Ovary (tissue), 9 donors: ENCODE measurements around the gene TEX19. TPM values are rescaled to one million over a fixed set of nuclear protein-coding genes. Genes with fewer than 3 reads are reported as not detected.
"Not testable (repeated sequence)": the region's sequence is repeated elsewhere in the genome, so short reads cannot be mapped to it uniquely, and the experiment has no call there.

Experiments
- DNase-seq, 5 donors: peaks; one replicate each; pipeline ENCODE4 v3.0.0-alpha.2; 2019 to 2020
- H3K27ac ChIP-seq, 2 donors: fragments of 200-600 bp; one replicate each; pipeline versions ENCODE4 v1.5.1 to v1.8.0; 2019 to 2022
- H3K27me3 ChIP-seq: fragments of 200-600 bp; one replicate; pipeline ENCODE4 v1.8.0; 2022
- H3K36me3 ChIP-seq: fragments of 200-600 bp; sonication (generic); one replicate; pipeline ENCODE4 v1.5.1; 2019
- H3K4me1 ChIP-seq: one replicate; pipeline ENCODE4 v1.8.1; 2013; ENCODE audit warnings: mild to moderate bottlenecking, moderate library complexity; ENCODE audit not compliant: insufficient read depth
- H3K4me3 ChIP-seq: fragments of 200-600 bp; sonication (generic); one replicate; pipeline ENCODE4 v1.5.1; 2017
- H3K9me3 ChIP-seq, 2 donors: fragments of 200-600 bp in 1 of 2; sonication (generic) in 1 of 2; one replicate each; pipeline versions ENCODE4 v1.5.1 to v1.8.1; 2013 to 2019; ENCODE audit warnings: mild to moderate bottlenecking in 1 of 2, moderate library complexity in 1 of 2
- CTCF ChIP-seq, 3 donors: fragments of 450-650 bp in 2 of 3; fragments of 200-600 bp in 1 of 3; IDR thresholded peaks; one replicate each; pipeline versions ENCODE4 v1.5.1 to v1.8.0; 2016 to 2022; ENCODE audit warnings: antibody characterized with exemption in 3 of 3, mild to moderate bottlenecking in 1 of 3
- EP300 ChIP-seq: sonication (generic); formaldehyde crosslinking; IDR thresholded peaks from one replicate; pipeline ENCODE4 v1.6.1; 2017; ENCODE audit warnings: antibody characterized with exemption
- POLR2A ChIP-seq: fragments of 450-650 bp; IDR thresholded peaks from one replicate; pipeline ENCODE4 v1.6.1; 2017; ENCODE audit warnings: antibody characterized with exemption, mild to moderate bottlenecking, moderate library complexity
- WGBS, 3 donors: extraction: QIAGEN DNeasy Blood & Tissue Kit in 1 of 3; methylation state at CpG; one replicate each; pipeline versions ENCODE4 v1.1.5 to v1.1.7; 2013 to 2017; 5-methylcytosine and 5-hydroxymethylcytosine counted together
- intact Hi-C, 4 donors: fragments of 100-400 bp; cut with DNase I; formaldehyde crosslinking; loops; one replicate each; pipeline versions ENCODE4 v1.11.0 to v1.15.1; 2022 to 2023
- polyA plus RNA-seq, 2 donors: library from polyadenylated mRNA; stranded (reverse); fragments of 200-250 nt in 1 of 2; fragments of 350-450 nt in 1 of 2; fragmentation: Illumina TruSeq in 1 of 2; extraction: RNeasy Lipid Tissue Mini Kit (QIAGEN cat#74804) in 1 of 2; gene quantifications; one replicate each; pipeline ENCODE4 v1.2.3, GENCODE V29; 2013 to 2014
- total RNA-seq, 7 donors: library from RNA; depleted of rRNA in 2 of 7; stranded (reverse); fragments of >200 nt in 2 of 7; fragmentation: NEBNext Ultra II Directional in 3 of 7; extraction: Animal tissue kit (Norgen Biotek cat#: 25700) in 3 of 7; gene quantifications; one replicate each; pipeline versions ENCODE4 v1.1.0 to v1.2.4, GENCODE V29; 2016 to 2023
- donor health status: DM: no; HTN: no; CAD: no; lungs with moderate emphysema.
- donor health status: DM: no; HTN: no; CAD: no.
- donor health status: Bipolar disorder and iron deficiency.
- donor health status: DM: yes; HTN: yes; CAD: no.
- donor health status: DM: no; HTN: no; CAD: no.
- donor health status: DM: yes; HTN: yes; CAD: no.

Gene TEX19
- total and polyA plus RNA-seq, 9 donors = not detected

- intact Hi-C loops = no loop called here
- Histone ChIP-seq H3K27ac (no peak overlapping the region), H3K9me3 (no peaks in the 10 kb centered on the region), H3K27me3 (peaks cover 6% of the 10 kb centered on the region), H3K4me3 (no peak overlapping the region), H3K4me1 (peaks cover 7% of the 10 kb centered on the region), H3K36me3 (no peaks in the 10 kb centered on the region)
- TF ChIP-seq CTCF (IDR thresholded peaks at IDR 0.05) = no peak
- no peak for TF ChIP-seq EP300
- TF ChIP-seq POLR2A = no peak
- no peak for DNase-seq
- 83 to 85% (median 83%) methylated on average over 35 to 37 of the region's 37 CpGs for WGBS, 3 donors
Measured at GRCh38 chr17:82373731-82374625, 14.9 kb downstream of the TEX19 start.

- TF ChIP-seq CTCF (IDR thresholded peaks at IDR 0.05) = no peak
- TF ChIP-seq EP300 = no peak
- TF ChIP-seq POLR2A = no peak
- peaks cover 7% of the 10 kb centered on the region for H3K4me1 ChIP-seq
- WGBS, 3 donors = 32 to 73% (median 42%) methylated on average over 23 to 79 of the region's 79 CpGs
- H3K27ac ChIP-seq = no peak overlapping the region
- H3K36me3 ChIP-seq = no peaks in the 10 kb centered on the region
- no peak for DNase-seq
- peaks cover 6% of the 10 kb centered on the region for H3K27me3 ChIP-seq
- intact Hi-C loops = no loop called here
- no peak overlapping the region for H3K4me3 ChIP-seq
- H3K9me3 ChIP-seq = no peaks in the 10 kb centered on the region
Measured at GRCh38 chr17:82374626-82375331, 15.7 kb downstream of the TEX19 start.

GRCh38 chr17:82375359-82376041 lies 16.5 kb downstream of the TEX19 start:
- H3K27ac ChIP-seq = no peak overlapping the region
- no peak overlapping the region for H3K4me3 ChIP-seq
- TF ChIP-seq EP300 (no peak), POLR2A (no peak), CTCF (IDR thresholded peaks at IDR 0.05) (no peak)
- H3K36me3 ChIP-seq = no peaks in the 10 kb centered on the region
- 36 to 52% (median 45%) methylated on average over 10 to 46 of the region's 46 CpGs for WGBS, 3 donors
- DNase-seq = no peak
- H3K4me1 ChIP-seq = peaks cover 7% of the 10 kb centered on the region
- no peaks in the 10 kb centered on the region for H3K9me3 ChIP-seq
- peaks cover 6% of the 10 kb centered on the region for H3K27me3 ChIP-seq
- intact Hi-C loops = no loop called here

GRCh38 chr17:82376042-82376730 lies 17.1 kb downstream of the TEX19 start:
- Histone ChIP-seq H3K36me3 (no peaks in the 10 kb centered on the region), H3K27ac (no peak overlapping the region), H3K4me1 (peaks cover 4% of the 10 kb centered on the region), H3K27me3 (peaks cover 6% of the 10 kb centered on the region), H3K9me3 (no peaks in the 10 kb centered on the region), H3K4me3 (no peak overlapping the region)
- WGBS, 3 donors = 66 to 75% (median 74%) methylated on average over 15 to 16 of the region's 16 CpGs
- no peak for DNase-seq
- TF ChIP-seq EP300 = no peak
- no peak for TF ChIP-seq POLR2A
- TF ChIP-seq CTCF (IDR thresholded peaks at IDR 0.05) = no peak
- intact Hi-C loops = no loop called here

GRCh38 chr17:82377294-82377693 lies 18.2 kb downstream of the TEX19 start:
- H3K27ac ChIP-seq, H3K9me3 ChIP-seq, H3K27me3 ChIP-seq, DNase-seq, H3K4me3 ChIP-seq, intact Hi-C loops, H3K36me3 ChIP-seq, H3K4me1 ChIP-seq: not testable (repeated sequence)
- WGBS, 3 donors = 48 to 71% (median 67%) methylated on average over 3 to 5 of the region's 5 CpGs
